ENCODE results near the gene ALAS1.
"Not testable (repeated sequence)": the region's sequence is repeated elsewhere in the genome, so short reads cannot be mapped to it uniquely, and the experiment has no call there.

Gene ALAS1

GRCh38 chr3:52176951-52177700 lies 20.8 kb upstream of the ALAS1 start:
- DNase-seq (ENCODE audit: low read depth) = no peak

DNA sequence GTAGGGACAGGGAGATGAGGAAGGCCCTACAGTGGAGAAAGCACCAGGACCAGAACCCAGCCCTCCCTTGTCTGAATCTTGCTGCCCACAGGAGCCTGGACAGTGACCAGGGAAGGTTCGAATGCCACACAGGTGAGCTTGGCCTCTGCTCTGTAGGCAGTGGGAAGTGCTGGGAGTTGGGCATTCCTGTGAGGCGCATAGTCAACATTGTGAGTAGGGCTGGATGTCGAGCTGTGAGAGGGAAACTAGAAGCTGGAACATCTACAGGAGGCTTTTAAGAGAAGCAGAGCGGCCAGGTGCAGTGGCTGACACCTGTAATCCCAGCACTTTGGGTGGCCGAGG lies 20.3 kb upstream of the ALAS1 start:
- DNase-seq (ENCODE audit: low read depth) = no peak

DNA sequence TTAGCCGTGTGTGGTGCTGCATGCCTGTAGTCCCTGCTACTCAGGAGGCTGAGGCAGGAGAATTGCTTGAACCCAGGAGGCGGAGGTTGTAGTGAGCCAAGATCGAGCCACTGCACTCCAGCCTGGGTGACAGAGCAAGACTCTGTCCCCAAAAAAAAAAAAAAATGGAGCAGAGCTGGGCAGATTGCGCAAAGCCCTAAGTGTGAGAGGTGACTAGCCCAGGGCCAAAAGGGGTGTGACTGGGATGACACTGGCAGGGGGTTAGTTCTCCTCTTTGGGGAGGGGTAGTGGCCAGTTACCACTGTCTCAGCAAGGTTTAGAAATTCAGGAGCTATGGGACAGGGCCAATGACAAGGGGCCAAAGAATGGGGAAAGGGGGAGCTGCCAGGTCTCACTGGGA lies 19.8 kb upstream of the ALAS1 start:
- DNase-seq (ENCODE audit: low read depth) = not testable (repeated sequence)

DNA sequence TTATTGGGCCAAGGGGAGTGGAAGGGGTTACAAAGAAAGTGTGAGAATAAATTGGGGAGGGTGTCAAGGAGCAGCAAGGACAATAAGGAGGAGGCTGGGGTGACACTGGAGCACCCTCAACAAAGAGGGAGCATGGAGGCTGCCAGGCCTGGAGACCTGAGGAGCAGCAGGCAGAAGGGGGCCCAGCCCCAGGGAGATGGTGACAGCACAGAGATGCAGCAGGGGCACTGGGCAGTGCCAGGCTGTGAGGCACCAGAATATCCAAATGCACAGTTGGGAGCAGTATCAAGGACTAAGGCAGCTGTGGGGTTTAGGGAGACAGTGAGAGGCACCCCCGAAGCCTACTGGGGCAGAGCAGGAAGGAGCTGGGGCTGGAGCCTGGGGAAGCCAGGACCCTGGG lies 19.4 kb upstream of the ALAS1 start:
- DNase-seq (ENCODE audit: low read depth) = no peak

DNA sequence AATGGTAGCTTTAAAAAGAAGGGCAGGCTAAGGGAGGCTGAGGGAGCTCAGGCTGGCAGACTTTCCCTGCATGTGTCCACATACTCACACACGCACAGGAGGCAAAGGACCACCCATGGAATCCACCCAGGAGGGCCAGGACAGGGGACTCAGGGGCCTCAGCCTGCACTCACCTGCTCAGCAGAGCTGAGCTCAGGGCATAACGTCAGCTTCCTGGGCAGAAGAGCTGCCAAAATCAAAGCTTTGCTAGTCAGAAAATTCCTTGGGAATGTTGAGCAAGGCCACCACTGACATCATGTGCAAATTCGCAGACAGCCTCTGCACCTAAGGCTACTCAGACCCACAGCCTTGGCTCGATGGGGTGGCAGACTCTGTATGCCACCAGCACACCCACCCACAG lies 16.4 kb upstream of the ALAS1 start:
- DNase-seq (ENCODE audit: low read depth) = no peak

GRCh38 chr3:52182196-52182595 lies 15.8 kb upstream of the ALAS1 start:
- no peak for DNase-seq (ENCODE audit: low read depth)

- no peak for DNase-seq (ENCODE audit: low read depth)
These were observed 15.3 kb upstream of the ALAS1 start for GRCh38 chr3:52182691-52183090.

DNA sequence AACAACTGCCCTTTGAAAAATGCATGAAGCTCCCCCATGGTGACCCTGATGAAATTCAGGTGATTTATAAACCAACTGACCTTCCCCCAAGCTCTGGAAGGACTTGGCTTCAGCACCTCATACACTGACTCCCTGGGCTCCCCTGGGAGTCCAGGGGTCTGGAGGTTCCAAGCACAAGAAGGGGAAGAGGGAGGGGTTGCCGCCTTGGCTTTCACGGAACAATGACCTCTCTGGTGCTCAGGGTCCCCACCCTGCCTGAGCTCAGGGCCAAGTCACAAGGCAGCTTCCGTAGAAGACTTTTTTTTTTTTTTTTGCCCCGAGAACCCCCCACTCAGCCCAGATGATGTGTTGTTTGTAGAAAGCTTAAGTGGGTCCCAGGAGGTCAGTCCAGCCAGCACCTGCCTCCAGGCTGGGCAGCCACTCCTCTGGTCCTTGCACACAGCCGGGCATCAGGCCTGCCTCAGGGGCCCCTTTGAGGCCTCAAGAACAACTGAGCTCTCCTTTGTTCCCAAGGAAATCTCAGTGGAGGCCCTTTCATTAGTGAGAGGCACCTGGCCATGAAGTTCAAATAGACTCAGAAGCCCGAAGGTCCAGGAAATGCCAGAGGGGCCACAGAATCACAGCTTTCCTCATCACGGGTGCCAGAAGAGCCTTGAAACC lies 14.0 kb upstream of the ALAS1 start:
- DNase-seq (ENCODE audit: low read depth) = no peak

GRCh38 chr3:52184690-52185089 lies 13.3 kb upstream of the ALAS1 start:
- no peak for DNase-seq (ENCODE audit: low read depth)

- DNase-seq (ENCODE audit: low read depth) = no peak
These were observed 12.6 kb upstream of the ALAS1 start for GRCh38 chr3:52185311-52185710.

DNA sequence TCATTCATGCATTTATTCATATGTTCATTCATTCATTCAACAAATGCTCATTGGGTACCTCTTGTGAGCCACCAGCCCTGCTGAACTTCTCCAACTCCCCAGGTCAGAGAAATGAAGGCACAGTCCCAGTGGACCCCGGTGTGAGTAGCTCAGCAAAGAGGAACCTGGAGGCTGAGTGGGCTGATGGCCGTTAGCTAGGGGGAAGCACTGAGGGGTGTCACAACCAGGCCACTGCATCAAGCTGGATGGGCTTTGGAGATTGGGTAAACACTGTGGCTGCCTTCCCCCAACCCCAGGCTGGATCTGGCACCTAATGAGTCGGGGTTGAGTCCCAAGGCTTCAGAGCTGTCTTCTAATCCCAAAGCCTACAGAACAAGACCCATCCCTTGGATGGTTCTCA lies 12.1 kb upstream of the ALAS1 start:
- DNase-seq (ENCODE audit: low read depth) = no peak

DNA sequence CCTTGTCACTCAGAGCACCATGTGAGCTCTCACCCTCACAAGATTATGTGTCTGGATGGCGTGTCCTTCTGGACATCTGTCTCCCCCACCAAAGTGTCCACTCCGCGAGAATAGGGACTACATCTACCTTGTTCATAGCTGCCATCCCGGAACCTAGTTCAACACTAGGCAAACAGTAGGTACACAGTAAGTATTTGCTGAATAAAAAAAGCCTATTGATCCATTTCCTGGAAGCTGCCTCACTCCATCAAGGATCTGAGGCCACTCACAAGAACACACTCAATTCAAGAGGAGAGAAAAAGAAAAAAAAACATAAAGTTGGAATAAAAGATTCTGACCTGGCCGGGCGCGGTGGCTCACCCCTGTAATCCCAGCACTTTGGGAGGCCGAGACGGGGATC lies 11.2 kb upstream of the ALAS1 start:
- no peak for DNase-seq (ENCODE audit: low read depth)

- no peak for DNase-seq (ENCODE audit: low read depth)
These were observed 9.4 kb upstream of the ALAS1 start for GRCh38 chr3:52188556-52188955.

DNA sequence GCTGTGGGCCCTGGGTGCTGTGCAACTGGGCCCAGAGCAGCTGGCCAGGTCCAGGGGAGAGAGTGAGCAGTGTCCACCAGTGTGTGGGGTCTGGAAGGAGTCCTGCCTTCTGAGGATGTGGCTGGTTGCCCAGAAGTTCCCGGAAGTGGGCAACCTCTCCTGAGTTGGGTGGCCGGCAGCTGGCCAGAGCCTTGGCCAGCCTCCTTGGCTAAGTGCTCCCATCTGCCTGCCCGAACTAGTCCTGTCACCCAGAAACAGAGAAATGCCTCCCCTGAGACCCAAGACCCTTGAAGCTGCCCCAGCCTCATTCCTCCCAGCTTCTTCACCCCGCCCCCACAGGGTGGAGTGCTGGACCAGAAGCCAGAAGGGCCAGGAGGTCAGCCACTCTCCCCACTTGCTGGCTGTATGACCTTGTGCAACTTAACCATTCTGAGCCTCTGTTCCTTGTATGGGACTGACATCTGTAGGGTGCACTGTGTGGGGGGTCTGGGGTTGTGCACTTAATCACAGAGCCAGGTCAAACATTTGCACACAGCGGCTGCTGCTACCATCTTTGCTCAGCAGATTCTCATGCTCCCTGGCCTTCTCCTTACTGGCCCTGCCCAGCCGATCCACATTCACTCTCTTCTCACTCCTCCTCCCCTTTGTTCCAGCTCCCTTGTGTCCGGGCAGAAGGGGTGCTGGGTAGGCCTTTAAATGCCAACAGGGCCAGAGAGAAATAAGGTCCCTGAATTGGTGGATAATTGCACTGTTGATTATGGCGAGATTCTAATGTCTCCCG lies 7.5 kb upstream of the ALAS1 start:
- no peak for DNase-seq (ENCODE audit: low read depth)

DNA sequence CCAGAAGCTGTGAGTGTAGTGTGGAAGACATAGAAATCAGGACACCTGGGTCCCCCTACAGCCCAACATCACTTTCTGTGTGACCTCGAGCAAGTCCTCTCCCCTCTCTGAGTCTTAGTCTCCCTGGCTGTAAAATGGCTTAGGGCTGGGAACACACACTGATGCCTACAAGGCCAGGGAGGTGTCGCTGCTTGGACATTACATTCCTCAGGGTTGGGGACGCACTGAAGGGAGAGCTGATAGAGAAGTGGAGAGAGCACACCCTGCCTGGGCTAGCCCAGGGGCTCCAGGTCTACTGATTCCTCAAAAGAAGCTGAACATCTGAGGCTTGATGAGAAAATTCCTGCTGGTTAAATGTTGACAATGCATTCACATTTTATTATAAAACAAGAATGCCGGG lies 6.3 kb upstream of the ALAS1 start:
- DNase-seq (ENCODE audit: low read depth) = no peak

GRCh38 chr3:52193065-52193464 lies 4.9 kb upstream of the ALAS1 start:
- no peak for DNase-seq (ENCODE audit: low read depth)

- no peak for DNase-seq (ENCODE audit: low read depth)
These were observed 3.3 kb upstream of the ALAS1 start for GRCh38 chr3:52194485-52195290.

- DNase-seq (ENCODE audit: low read depth) = no peak
These were observed 2.7 kb upstream of the ALAS1 start for GRCh38 chr3:52195291-52195597.

GRCh38 chr3:52195823-52196331 lies 2.1 kb upstream of the ALAS1 start:
- DNase-seq (ENCODE audit: low read depth) = no peak

DNA sequence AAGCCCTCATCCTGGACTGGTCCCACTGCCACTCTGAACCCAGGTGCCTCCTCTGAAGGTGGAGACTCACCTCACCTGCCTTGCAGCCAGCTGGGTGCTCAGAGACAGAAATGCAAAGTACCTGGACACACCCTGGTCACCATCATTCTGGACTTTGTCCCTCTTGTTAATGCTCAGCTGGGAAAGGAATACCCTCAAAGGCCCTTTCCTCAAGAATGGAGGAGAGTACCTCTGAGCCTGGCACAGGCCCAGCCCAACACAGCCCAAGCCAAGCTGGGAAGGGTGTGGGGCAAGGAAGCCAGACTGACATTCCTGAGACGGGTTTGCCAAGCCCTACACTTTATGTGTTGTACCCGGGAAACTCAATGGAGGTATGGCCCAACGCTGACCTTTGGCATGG lies 983 bp upstream of the ALAS1 start:
- DNase-seq (ENCODE audit: low read depth) = no peak

- no peak for DNase-seq (ENCODE audit: low read depth)
These were observed 490 bp upstream of the ALAS1 start for GRCh38 chr3:52197499-52197841.

Measured in stimulated activated CD8-positive, alpha-beta memory T cell treated with anti-CD3 and anti-CD28 coated beads, Interleukin-7, amount 100 ng/mL, for 24 hours (primary cell).